Hepatocyte (in vitro differentiated cells): Measurements from ENCODE around the gene ABCF2. TPM values are rescaled to one million over a fixed set of nuclear protein-coding genes. Genes with fewer than 3 reads are reported as not detected.

Experiments used
- DNase-seq: peaks from one replicate; pipeline ENCODE4 v3.0.0-alpha.2; 2016; ENCODE audit warnings: low spot score
- H2AFZ ChIP-seq: fragments of 200-600 bp; sonication (generic); 2 replicates; pipeline ENCODE4 v1.6.0; 2016; ENCODE audit warnings: antibody characterized with exemption, mild to moderate bottlenecking
- H3K27ac ChIP-seq: fragments of 200-600 bp; sonication (generic); 2 replicates; pipeline ENCODE4 v1.5.1; 2016; ENCODE audit warnings: mild to moderate bottlenecking
- H3K27me3 ChIP-seq: fragments of 200-600 bp; sonication (generic); 2 replicates; pipeline ENCODE4 v1.6.1; 2016
- H3K36me3 ChIP-seq: fragments of 200-600 bp; sonication (generic); replicated peaks from 2 replicates; pipeline ENCODE4 v1.5.1; 2016; ENCODE audit warnings: low read depth; ENCODE audit not compliant: insufficient read depth
- H3K4me1 ChIP-seq: fragments of 200-600 bp; sonication (generic); 2 replicates; pipeline ENCODE4 v1.5.1; 2016; ENCODE audit warnings: mild to moderate bottlenecking, moderate library complexity; ENCODE audit not compliant: insufficient read depth
- H3K4me2 ChIP-seq: fragments of 200-600 bp; sonication (generic); 2 replicates; pipeline ENCODE4 v1.6.0; 2016
- H3K4me3 ChIP-seq: fragments of 200-600 bp; sonication (generic); 2 replicates; pipeline ENCODE4 v1.5.1; 2016; ENCODE audit warnings: mild to moderate bottlenecking
- H3K79me2 ChIP-seq: fragments of 200-600 bp; sonication (generic); 2 replicates; pipeline ENCODE4 v1.6.0; 2017; ENCODE audit warnings: mild to moderate bottlenecking
- H3K9me2 ChIP-seq: fragments of 200-600 bp; sonication (generic); replicated peaks from 2 replicates; pipeline ENCODE4 v1.6.0; 2017; ENCODE audit warnings: mild to moderate bottlenecking; ENCODE audit not compliant: insufficient read depth
- H3K9me3 ChIP-seq: fragments of 200-600 bp; sonication (generic); 2 replicates; pipeline ENCODE4 v1.5.1; 2016; ENCODE audit warnings: low read depth, mild to moderate bottlenecking
- H4K20me1 ChIP-seq: fragments of 200-600 bp; sonication (generic); 2 replicates; pipeline ENCODE4 v1.6.0; 2016; ENCODE audit warnings: mild to moderate bottlenecking; ENCODE audit not compliant: insufficient read depth, poor library complexity, severe bottlenecking
- CTCF ChIP-seq: fragments of 200-600 bp; sonication (generic); IDR thresholded peaks from 2 replicates; pipeline ENCODE4 v1.5.1; 2016; ENCODE audit warnings: antibody characterized with exemption, mild to moderate bottlenecking; ENCODE audit not compliant: poor library complexity
- EZH2 ChIP-seq: fragments of 200-600 bp; sonication (generic); IDR thresholded peaks from 2 replicates; pipeline ENCODE4 v1.6.1; 2016; ENCODE audit warnings: antibody characterized with exemption, mild to moderate bottlenecking, borderline replicate concordance
- EZH2phosphoT487 ChIP-seq: fragments of 200-600 bp; sonication (generic); IDR thresholded peaks from one replicate; pipeline ENCODE4 v1.6.1; 2018; ENCODE audit warnings: antibody characterized with exemption, mild to moderate bottlenecking, low read depth, moderate library complexity; ENCODE audit not compliant: unreplicated experiment, severe bottlenecking
- WGBS: methylation state at CpG from one replicate; pipeline ENCODE4 v1.1.6; 2016; ENCODE audit warnings: low lambda C conversion rate; ENCODE audit errors: missing lambda C conversion rate; 5-methylcytosine and 5-hydroxymethylcytosine counted together
- polyA plus RNA-seq: library from polyadenylated mRNA; unstranded; fragments of >200 nt; fragmentation: Nextera tagmentation; extraction: Ambion mirVana; gene quantifications from 2 replicates; pipeline ENCODE4 v1.2.1, GENCODE V29; 2016
- total RNA-seq: library from RNA; depleted of rRNA; stranded (reverse); fragments of >200 nt; gene quantifications from 2 replicates; pipeline ENCODE4 v1.2.3, GENCODE V29; 2014

The ABCF2 gene
- total and polyA plus RNA-seq, 2 experiments from 2014 or later = 25.6 to 35.3 TPM

GRCh38 chr7:151173386-151174245 is 53.4 kb downstream of the ABCF2 start:
- H3K36me3 ChIP-seq = no peaks in the 10 kb centered on the region
- peaks cover 41% of the 10 kb centered on the region for H3K27me3 ChIP-seq
- H3K9me2 ChIP-seq = no peaks in the 10 kb centered on the region
- H3K9me3 ChIP-seq = no peaks in the 10 kb centered on the region
- no peak overlapping the region for H3K4me2 ChIP-seq
- 94% methylated on average over 30 of the region's 43 CpGs for WGBS
- H3K4me1 ChIP-seq = no peaks in the 10 kb centered on the region
- no peaks in the 10 kb centered on the region for H4K20me1 ChIP-seq
- H3K27ac ChIP-seq = no peak overlapping the region
- no peak overlapping the region for H3K4me3 ChIP-seq
- TF ChIP-seq EZH2phosphoT487 (no peak), CTCF (no peak), EZH2 (no peak)
- H2AFZ ChIP-seq = no peak overlapping the region
- no peaks in the 10 kb centered on the region for H3K79me2 ChIP-seq
- DNase-seq = no peak

GRCh38 chr7:151172273-151173141 is 54.5 kb downstream of the ABCF2 start:
- peaks cover 4% of the 10 kb centered on the region for H3K4me1 ChIP-seq
- H3K27me3 ChIP-seq = peaks cover 52% of the 10 kb centered on the region
- no peak overlapping the region for H3K4me3 ChIP-seq
- no peaks in the 10 kb centered on the region for H3K9me2 ChIP-seq
- DNase-seq = peak; percentile 84
- H3K4me2 ChIP-seq = no peak overlapping the region
- 34% methylated on average over 42 of the region's 42 CpGs for WGBS
- H3K79me2 ChIP-seq = no peaks in the 10 kb centered on the region
- H4K20me1 ChIP-seq = no peaks in the 10 kb centered on the region
- no peak overlapping the region for H3K27ac ChIP-seq
- TF ChIP-seq CTCF = peak; percentile 100
- no peak for TF ChIP-seq EZH2
- H3K36me3 ChIP-seq = no peaks in the 10 kb centered on the region
- H3K9me3 ChIP-seq = no peaks in the 10 kb centered on the region
- H2AFZ ChIP-seq = no peak overlapping the region

DNA sequence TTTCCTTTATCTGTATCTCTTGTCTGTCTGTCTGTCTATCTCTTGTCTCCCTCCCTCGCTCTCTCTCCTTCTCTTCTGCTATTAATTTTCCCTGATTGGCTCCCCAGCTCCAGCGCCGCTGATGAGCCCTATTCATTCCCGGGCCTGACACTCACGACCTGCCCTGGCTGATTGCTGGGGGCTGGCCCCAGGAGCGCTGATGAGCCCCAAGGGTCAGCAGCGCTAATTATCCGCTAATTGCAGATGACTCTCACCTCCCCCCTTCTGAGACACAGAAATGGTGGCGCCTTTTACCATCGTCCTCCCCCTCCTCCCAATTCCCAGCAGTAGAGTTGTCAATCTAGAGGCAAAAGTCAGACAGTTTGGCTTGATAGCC is 58.2 kb downstream of the ABCF2 start:
- H3K4me2 ChIP-seq = no peak overlapping the region

More for the DNA sequence above, 58.2 kb downstream of the ABCF2 start:
- no peak for TF ChIP-seq EZH2
- TF ChIP-seq CTCF = no peak
- TF ChIP-seq EZH2phosphoT487 = no peak
- H3K9me2 ChIP-seq = no peaks in the 10 kb centered on the region
- no peak for DNase-seq
- no peak overlapping the region for H2AFZ ChIP-seq
- no peaks in the 10 kb centered on the region for H3K36me3 ChIP-seq
- H3K9me3 ChIP-seq = no peaks in the 10 kb centered on the region
- H3K4me3 ChIP-seq = no peak overlapping the region
- no peaks in the 10 kb centered on the region for H3K79me2 ChIP-seq
- no peaks in the 10 kb centered on the region for H4K20me1 ChIP-seq
- no peak overlapping the region for H3K27ac ChIP-seq
- H3K27me3 ChIP-seq = peaks cover 79% of the 10 kb centered on the region
- peaks cover 9% of the 10 kb centered on the region for H3K4me1 ChIP-seq
- 17% methylated on average over 10 of the region's 10 CpGs for WGBS
